Stimulated activated CD8-positive, alpha-beta memory T cell treated with anti-CD3 and anti-CD28 coated beads, Interleukin-15, amount 100 ng/mL, for 24 hours (primary cell): ENCODE data around the gene CAMTA2.

Experiments
- DNase-seq: peaks from one replicate; pipeline ENCODE4 v3.0.0-alpha.2; 2020; ENCODE audit warnings: low read depth

The CAMTA2 gene

DNA sequence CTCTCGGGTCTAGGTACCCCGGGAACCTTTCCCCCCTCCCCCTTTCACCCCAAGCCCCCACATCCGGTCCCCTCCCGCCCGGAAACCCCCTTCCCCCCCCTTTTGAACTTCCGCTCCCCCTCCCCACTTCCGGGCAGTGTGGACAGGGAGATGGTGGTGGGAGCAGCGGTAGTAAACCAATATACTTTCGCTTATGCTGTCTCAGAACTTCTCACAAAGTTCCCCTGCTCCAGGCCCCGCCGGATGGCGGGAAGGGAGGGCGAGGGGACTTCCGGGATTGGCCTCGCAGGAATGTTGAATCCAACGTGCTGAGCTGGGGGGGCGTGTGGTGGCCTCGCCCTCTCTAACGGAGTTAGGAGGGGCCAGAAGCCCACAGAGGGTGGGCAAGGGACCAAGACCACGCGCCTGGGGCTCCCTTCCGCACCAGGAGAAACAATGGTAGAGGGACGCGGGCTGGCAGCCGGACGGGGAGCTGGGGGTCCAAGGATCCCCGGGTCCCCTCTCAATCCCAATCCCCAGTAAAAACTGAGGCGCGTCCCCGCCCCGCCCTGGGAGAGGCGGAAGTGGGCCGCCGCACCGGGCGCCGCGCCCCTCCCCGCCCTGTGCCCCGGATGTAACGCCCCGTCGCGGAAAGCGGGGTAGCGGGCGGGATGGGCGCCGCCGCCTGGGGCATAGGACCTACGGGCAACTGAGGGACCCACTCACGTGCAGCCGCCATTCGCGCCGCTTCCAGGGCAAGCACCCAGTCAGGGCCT, 39.9 kb downstream of the CAMTA2 start:
- DNase-seq, result peak; percentile 53

DNA sequence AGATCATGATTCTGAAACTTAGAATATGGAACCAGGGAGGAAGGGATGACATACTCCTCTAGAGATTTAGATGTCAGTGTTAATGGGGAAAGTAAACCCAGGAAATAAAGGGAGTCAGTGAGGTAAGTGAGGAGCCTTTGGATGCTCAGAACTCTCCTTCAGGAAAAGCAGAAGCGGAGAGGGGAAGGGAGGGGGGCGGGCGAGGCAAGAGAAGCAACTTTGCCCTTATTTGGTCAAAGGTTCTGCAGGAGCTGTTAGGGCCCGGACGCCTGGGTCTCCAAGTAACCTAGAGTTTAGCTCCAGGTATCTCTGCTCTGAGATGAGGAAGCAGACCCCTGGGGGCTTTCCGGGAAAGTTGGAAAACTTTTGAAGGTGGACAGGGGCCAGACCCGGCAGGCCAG, 40.5 kb downstream of the CAMTA2 start:
- no peak for DNase-seq

DNA sequence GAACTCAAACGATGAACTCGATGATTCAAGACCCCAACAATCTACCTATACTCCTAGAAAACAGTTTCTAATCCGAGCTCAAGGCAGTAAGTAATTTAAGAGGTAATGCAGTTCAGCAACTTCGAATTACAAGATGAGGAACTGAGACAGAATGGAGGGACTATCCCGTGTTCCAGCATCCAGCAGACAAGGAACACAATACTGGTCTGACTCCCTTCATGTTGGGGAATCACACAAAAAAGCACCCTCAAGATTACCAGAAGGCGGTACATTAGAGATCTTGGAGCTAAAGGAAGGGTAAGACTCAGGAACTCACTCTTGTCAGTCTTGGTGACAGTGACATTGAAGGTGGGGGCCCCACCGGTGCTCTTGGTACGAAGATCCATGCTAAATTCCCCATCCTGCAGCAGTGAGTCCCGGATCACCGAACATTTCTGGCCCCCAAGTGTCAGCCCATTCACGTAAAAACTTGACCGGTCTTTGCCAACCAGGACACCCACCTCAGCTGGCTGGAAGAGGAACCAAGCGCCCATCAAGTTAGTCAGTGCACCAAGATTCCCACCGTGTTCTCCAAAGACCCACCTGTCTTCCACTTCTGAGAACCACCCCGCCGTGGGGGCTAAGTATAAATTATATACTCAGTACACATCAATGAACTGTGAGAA, 41.0 kb downstream of the CAMTA2 start:
- DNase-seq, result no peak

DNA sequence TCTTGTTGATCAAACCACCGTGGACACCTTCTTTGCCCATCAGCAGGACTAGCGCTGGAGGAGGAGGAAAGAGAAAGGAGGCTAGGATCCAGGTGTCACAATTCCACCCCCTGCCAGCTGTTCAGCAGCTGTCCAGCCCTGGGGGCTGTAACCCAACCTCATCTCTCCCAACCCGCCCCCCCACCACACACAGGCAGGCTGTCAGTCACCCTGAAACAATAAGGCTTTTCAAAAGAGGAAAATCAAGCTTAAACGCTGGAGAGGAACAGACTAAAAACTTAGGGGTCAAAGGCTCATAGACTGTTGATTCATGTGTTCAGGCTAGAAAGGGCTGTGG, 41.6 kb downstream of the CAMTA2 start:
- DNase-seq, result no peak

DNA sequence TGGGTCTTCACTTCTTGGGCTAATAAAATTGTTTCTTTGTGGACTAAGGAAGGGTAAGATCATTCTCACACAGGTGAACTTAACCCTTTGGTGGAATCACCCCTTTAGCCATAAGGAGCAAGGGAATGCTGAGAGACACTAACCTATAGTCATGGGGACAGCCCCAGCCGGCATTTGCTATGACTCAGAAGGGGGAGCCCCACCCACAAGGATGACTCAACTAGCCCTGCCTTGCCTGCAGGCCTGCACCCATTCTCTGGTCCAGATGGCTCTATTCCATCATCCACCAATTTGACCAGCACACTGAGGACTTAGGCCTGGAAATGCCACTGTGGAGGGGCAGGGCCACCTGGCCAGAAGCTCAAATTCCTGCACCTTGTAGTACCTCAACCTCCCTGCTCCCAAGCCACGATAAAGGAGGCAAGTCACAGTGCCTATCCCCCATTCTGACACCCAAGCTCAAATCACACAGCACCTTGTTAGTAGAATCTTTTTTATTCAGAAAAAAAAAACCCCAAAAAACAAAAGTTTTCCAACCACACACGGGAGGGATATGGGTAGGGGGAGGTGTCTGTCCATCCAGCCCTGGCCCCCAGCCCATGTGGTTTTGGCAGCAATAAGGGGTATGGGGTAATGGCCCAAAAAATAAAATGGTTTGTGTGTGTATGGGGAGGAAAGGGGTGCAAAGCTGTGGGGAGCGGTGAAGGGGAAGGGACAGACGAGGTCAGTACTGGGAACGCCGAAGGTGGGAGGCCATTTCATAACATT, 42.1 kb downstream of the CAMTA2 start:
- peak; percentile 51 for DNase-seq

- DNase-seq, result no peak
Measured at GRCh38 chr17:4944554-4945175, 42.8 kb downstream of the CAMTA2 start.

GRCh38 chr17:4944163-4944553, 43.3 kb downstream of the CAMTA2 start:
- DNase-seq, result no peak

DNA sequence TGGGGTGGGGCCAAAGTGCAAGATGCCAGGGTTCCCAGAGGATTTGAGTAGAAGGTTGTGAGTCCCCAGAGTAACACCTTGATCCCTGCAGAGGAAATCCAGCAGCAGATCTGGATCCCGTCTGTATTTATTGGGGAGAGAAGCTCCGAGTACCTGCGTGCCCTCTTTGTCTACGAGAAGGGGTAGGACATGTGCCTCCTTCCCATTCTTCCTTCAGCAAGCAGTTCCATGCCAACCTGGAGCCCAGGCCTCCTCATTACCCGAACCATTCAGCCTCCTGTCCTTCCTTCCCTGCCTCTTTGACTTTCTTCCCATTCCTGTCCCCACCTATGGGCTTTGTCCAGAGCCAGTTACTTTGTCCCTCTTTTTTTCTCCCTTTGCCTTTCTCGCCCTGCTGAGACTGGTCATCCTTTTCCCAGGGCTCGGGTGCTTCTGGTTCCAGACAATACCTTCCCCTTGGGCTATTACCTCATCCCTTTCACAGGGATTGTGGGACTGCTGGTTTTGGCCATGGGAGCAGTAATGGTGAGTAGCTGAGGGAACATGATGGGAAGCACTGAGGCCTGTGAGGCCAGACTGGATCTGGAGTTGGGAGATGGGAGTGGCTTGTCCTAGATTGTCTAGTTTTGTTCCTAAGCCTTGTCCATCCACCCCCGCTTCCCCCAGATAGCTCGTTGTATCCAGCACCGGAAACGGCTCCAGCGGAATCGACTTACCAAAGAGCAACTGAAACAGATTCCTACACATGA, 44.5 kb downstream of the CAMTA2 start:
- DNase-seq, result no peak

DNA sequence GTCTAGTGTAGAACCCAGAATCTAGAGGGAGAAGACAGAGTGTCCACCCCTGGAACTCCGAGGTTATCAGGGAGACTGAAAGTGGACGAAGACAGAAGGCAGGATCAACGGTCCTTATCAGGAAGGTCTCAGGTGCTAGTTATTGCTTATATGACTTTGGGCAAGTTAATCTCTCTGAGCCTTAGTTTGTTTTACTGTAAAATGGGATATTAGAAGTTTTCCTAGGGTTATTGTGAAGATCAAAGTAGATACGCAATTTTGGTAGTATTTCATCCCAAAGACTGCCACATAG, 46.2 kb downstream of the CAMTA2 start:
- no peak for DNase-seq

DNA sequence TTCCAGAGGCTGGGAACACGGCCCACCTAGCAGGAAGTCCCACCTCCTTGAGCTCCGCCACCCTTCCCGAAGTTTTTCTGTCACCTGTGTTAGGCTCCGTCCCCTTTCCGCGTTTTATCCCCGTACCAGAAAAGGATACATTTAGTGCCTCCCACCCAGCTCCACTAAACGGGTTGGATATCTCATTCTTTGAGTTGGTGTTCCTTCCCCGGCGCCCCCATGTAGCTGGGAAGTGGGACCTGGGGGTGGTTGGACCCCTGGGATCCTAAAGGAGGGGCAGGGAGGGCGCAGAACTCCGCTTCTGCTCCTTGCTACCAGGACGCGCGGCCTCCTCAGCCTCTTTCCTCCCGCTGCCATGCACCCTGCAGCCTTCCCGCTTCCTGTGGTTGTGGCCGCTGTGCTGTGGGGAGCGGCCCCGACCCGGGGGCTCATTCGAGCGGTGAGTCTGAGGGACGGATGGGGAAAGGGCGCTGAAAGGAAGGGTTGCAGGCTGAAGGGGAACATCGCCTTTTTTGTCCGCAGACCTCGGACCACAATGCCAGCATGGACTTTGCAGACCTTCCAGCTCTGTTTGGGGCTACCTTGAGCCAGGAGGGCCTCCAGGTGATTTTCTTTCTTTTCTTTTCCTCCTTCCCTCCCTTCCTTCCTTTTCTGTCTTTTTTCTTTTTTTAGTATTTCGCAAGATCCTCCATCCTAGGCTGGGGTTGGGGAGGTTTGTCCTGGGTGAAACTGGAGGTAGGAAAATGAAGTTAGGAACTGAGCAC, 46.7 kb downstream of the CAMTA2 start:
- no peak for DNase-seq

DNA sequence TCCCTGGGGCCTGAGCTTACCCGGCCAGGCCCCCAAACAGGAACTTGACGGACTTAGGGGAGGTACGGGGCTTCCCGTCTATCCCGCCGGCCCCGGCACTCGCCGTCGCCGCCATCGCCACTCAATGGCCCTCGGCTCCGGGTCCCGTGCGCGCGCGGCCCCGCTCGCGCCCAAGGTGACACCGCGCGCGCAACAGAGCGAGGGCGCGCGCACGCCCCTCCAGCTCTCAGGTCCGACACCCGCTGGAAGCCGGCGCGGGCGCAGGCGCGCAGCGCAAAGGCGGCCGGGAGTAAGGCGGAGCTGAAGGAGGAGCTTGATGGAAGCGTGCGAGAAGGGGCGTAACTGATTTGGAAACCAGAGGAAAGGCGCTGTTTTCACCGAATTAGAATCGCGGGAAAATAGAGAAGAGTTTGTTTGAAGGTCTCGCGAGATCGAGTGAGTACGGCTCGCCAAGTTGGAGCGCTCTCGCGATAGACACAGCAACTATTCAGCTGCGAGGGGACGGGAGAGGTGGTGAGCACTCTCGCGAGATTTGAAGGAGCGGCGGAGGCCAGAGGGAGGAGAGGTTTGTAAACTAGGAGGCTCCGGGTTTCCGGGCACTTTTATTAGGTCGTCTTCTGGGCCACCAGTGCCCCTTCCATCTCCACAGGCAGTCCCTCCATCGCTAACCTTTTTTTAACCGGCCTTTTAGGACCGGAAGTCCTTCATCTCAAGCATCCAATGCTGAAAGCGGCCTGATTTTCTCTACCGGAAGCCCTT, 47.5 kb downstream of the CAMTA2 start, which contains the start of the genes RNF167 and SLC25A11:
Gene RNF167, plus strand, starts transcription at position 473 of the 759 bp plus-strand sequence. CDS start 642 bp downstream, outside the sequence.
Gene SLC25A11, minus strand, starts transcription at position 251 of the 759 bp plus-strand sequence. Its CDS starts 136 bp downstream, at position 115.
- peak; percentile 78 for DNase-seq

DNA sequence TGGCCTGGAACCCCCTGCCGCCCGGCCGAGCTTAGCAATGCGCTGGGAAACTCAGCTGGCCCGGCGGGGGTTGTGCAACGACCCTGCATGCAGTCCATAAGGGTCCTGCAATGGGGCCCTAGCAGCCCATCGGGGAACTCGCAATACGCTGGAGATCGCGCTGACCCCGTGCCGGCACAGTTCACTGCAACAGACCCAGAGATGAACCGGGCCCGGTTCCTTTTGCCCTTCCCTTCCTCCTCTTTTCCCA, 48.0 kb downstream of the CAMTA2 start:
- DNase-seq, result no peak

DNA sequence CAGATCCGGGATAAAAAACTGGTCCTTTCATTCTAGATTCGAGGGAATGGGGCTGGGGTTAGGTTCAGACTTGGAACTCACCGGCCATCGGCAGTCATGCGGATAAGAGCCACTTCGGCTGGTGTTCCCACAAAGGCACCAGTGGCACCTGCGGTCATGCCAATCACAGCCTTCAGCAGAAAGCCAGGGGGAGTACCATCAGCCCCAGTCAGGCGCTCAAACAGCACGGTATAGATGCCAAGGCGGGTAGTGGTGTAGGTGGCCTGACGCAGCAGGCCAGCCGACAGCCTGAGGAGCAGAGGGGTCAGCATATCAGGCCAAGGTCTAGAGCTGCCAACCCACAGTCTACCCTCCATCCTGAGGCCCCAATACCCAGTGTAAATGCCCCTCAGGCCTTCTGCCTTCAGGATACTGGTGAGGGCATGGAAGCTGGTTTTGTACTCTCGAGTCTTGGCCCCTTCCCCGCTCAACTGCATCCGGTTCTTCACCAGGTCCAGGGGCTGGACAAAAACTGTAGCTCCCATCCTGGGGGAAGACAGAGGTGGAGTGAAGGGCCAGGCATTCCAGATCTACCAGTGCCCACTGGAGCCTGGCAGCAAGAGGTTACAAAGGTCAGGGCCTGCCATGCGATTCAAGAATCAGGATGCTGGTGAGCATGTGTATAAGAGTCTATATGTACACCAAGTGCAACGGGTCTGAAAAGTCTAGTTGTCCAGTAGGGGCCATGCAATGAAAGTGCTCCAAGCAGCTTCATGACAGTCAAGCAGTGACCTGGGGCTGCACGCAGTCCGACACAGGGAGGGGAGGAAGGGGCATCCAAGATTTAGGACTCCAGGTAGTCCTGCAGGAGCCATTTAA, 48.6 kb downstream of the CAMTA2 start:
- DNase-seq, result no peak

DNA sequence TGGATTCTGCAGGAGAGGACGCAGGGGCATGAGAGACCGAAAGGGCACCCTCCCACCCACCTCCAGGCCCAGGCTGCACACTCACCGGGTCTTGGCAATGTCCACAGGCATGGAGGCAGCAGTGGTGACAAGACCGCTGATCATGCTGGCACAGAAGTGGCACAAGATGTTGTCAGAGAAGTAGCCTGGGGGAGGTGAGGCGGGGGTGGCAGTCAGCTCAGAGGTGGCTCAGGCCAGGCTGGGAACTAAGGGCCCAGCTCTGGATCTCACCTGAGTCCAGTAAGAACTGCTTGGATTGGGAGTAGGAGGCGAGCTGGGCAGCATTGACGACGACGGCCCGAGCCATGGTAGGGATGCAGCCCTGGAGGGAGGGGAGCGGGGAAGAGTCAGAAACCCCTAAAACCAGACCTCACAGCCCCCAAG, 49.4 kb downstream of the CAMTA2 start:
- DNase-seq, result no peak

DNA sequence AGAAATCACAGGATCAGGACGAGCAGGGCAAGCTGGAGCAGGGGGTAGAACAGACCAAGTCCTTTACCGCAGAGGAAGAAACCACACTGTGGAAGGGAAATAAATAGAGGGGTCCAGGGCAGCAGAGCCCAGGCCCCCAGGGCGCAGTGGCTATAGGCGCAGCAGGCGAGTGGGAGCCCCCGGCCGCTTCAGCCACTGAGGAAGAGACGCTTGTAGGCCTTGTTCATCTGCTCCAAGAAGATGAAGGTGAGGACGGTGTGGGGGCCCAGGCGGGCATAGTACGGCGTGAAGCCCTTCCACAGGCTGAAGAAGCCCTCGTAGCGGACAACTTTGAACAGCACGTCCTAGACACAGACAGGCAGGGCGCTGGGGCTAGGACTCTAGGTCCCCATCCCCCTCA, 49.9 kb downstream of the CAMTA2 start:
- no peak for DNase-seq

DNA sequence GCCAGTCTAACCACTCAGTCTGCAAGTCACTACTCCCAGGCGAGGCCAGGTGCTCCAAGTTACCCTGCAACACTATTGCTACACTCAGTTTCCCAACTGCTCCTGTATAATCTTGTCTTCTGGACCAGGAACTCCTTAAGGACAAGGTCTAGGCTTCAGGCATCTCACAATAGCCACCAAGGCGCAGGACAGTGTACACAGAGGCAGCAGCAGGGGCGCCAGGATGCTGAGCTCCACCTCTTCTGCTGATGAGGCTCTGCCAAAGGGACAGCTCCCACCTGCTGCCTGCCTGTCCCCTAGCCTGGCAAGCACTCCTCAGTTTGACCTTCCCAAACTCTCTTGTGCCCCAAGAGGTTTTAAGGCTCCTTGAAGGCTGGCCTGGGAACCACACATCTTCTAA, 51.0 kb downstream of the CAMTA2 start:
- no peak for DNase-seq

DNA sequence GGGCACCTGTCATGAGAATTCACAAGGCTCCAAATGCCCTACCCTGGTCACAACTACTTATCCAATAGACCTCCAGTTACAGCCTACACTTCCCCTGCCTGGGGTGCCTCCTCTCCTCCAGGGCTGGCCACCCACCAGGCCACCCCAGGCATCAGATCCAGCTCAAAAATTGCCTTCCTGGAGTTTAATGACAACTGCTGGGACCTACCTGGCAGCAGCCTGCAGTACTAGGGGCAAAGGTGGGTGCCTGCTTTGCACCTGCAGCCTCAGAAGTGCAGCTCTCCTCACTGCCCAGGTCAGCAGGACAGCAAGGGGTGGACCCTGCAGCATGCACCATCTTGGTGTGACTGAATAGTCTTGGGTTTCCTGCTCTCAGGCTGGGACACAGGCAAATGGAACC, 51.8 kb downstream of the CAMTA2 start:
- DNase-seq, result no peak

- no peak for DNase-seq
Measured at GRCh38 chr17:4934173-4934979, 53.1 kb downstream of the CAMTA2 start.

DNA sequence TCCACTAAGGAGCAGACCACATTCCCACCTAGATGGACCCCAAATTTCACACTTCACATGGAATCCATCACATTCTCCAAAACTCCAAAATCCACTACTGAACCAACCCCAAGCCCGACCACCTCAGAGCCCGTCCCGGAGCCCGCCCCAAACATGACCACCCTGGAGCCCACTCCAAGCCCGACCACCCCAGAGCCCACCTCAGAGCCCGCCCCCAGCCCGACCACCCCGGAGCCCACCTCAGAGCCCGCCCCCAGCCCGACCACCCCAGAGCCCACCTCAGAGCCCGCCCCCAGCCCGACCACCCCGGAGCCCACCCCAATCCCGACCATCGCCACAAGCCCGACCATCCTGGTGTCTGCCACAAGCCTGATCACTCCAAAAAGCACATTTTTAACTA, 53.8 kb downstream of the CAMTA2 start:
- no peak for DNase-seq
